PC-9 (cell line): ENCODE results near the gene MYOG. TPM values are rescaled to one million over a fixed set of nuclear protein-coding genes. Genes with fewer than 3 reads are reported as not detected.

Experiments used
- BruUV-seq: library from RNA; stranded (reverse); fragments of 400-500 nt; replicated peaks from 2 replicates; lab custom pipeline; 2021; lab: Mats Ljungman, UMichigan
- CTCF ChIA-PET: fragments of 300-600 bp; sonication (Branson Sonifier 250); formaldehyde crosslinking; loops from one replicate; lab custom pipeline; 2022; ENCODE audit warnings: antibody characterized with exemption; lab: Charles Lee
- POLR2A ChIA-PET: fragments of 300-600 bp; sonication (Branson Sonifier 250); formaldehyde crosslinking; loops from one replicate; lab custom pipeline; 2022; ENCODE audit warnings: antibody characterized with exemption; ENCODE audit not compliant: unreplicated experiment; lab: Charles Lee
- DNase-seq, 2 experiments: peaks; one replicate each; pipeline versions ENCODE4 v3.0.0 to v3.0.0-alpha.2; 2015 to 2022; ENCODE audit warnings: mixed read lengths in 1 of 2
- H2AFZ ChIP-seq: fragments of 200-600 bp; sonication (generic); 2 replicates; pipeline ENCODE4 v1.8.1; 2017; ENCODE audit warnings: antibody characterized with exemption
- H3F3A ChIP-seq: fragments of 200-600 bp; sonication (generic); 2 replicates; pipeline ENCODE4 v1.8.1; 2017; ENCODE audit warnings: antibody characterized with exemption, mild to moderate bottlenecking, low read depth; ENCODE audit not compliant: insufficient read depth
- H3K27ac ChIP-seq: fragments of 200-600 bp; sonication (generic); 2 replicates; pipeline ENCODE4 v1.6.1; 2016; ENCODE audit warnings: mixed run types
- H3K27me3 ChIP-seq: fragments of 200-600 bp; sonication (generic); 2 replicates; pipeline ENCODE4 v1.6.1; 2016; ENCODE audit warnings: low read depth, mixed run types; ENCODE audit not compliant: insufficient read depth
- H3K36me3 ChIP-seq: fragments of 200-600 bp; sonication (generic); 2 replicates; pipeline ENCODE4 v1.6.1; 2016; ENCODE audit warnings: low read depth, mixed run types
- H3K4me1 ChIP-seq: fragments of 200-600 bp; sonication (generic); replicated peaks from 2 replicates; pipeline ENCODE4 v1.6.1; 2016; ENCODE audit warnings: mixed run types; ENCODE audit not compliant: insufficient read depth
- H3K4me2 ChIP-seq: fragments of 200-600 bp; sonication (generic); 2 replicates; pipeline ENCODE4 v1.6.1; 2017; ENCODE audit warnings: mixed run types
- H3K4me3 ChIP-seq: fragments of 200-600 bp; sonication (generic); 2 replicates; pipeline ENCODE4 v1.6.1; 2016; ENCODE audit warnings: mixed run types
- H3K79me2 ChIP-seq: fragments of 200-600 bp; sonication (generic); 2 replicates; pipeline ENCODE4 v1.6.1; 2017; ENCODE audit warnings: low read depth, mixed run types
- H3K9me2 ChIP-seq: fragments of 200-600 bp; sonication (generic); 2 replicates; pipeline ENCODE4 v1.8.1; 2017; ENCODE audit warnings: mild to moderate bottlenecking; ENCODE audit not compliant: insufficient read depth
- H3K9me3 ChIP-seq: fragments of 200-600 bp; sonication (generic); 2 replicates; pipeline ENCODE4 v1.8.1; 2016; ENCODE audit warnings: low read depth; ENCODE audit not compliant: insufficient read depth
- H4K20me1 ChIP-seq: fragments of 200-600 bp; sonication (generic); 2 replicates; pipeline ENCODE4 v1.8.1; 2017; ENCODE audit not compliant: insufficient read depth
- CTCF ChIP-seq: fragments of 200-600 bp; sonication (generic); conservative IDR thresholded peaks from 2 replicates; pipeline ENCODE4 v1.6.1; 2017; ENCODE audit warnings: mixed run types, antibody characterized with exemption, mild to moderate bottlenecking, moderate library complexity
- EZH2 ChIP-seq: fragments of 200-600 bp; sonication (generic); IDR thresholded peaks from 2 replicates; pipeline ENCODE4 v1.8.0; 2017; ENCODE audit warnings: antibody characterized with exemption, low read depth
- intact Hi-C: fragments of 100-400 bp; cut with micrococcal nuclease; formaldehyde crosslinking; loops from one replicate; pipeline ENCODE4 v1.10.0; 2022; ENCODE audit not compliant: unreplicated experiment
- total RNA-seq: library from RNA; stranded (reverse); gene quantifications from 2 replicates; pipeline ENCODE4 v1.2.3, GENCODE V29; 2021

MYOG gene
- total RNA-seq, 1 experiment from 2014 or later: not detected

GRCh38 chr1:203124546-203125317 lies 38.9 kb upstream of the MYOG start:
- no peaks in the 10 kb centered on the region for H4K20me1 ChIP-seq
- CTCF ChIA-PET: interaction anchor here (1.0 to 1.1 kb wide), 2 partner anchors 9 to 48 kb away, joined by 3 read pairs; no protein-coding TSS in a partner anchor
- H3K4me1 ChIP-seq: peaks cover 32% of the 10 kb centered on the region
- H3K27me3 ChIP-seq: no peaks in the 10 kb centered on the region
- no peaks in the 10 kb centered on the region for H3K79me2 ChIP-seq
- POLR2A ChIA-PET: interaction anchor here (0.5 kb wide), 1 partner anchor 906 kb away, joined by 4 read pairs; no protein-coding TSS in a partner anchor
- no peaks in the 10 kb centered on the region for H3K9me3 ChIP-seq
- peaks cover 12% of the 10 kb centered on the region for H3F3A ChIP-seq
- no peak overlapping the region for H3K4me3 ChIP-seq
- no peak overlapping the region; the same call in 1 of the 2 replicates for H3K4me2 ChIP-seq
- H2AFZ ChIP-seq: no peak overlapping the region
- DNase-seq: no peak
- no peak for TF ChIP-seq CTCF
- no peak for TF ChIP-seq EZH2
- H3K27ac ChIP-seq: no peak overlapping the region
- no peaks in the 10 kb centered on the region for H3K36me3 ChIP-seq
- intact Hi-C loops: no loop called here
- no TSS peak for BruUV-seq
- H3K9me2 ChIP-seq: no peaks in the 10 kb centered on the region

GRCh38 chr1:203124011-203124410 lies 38.2 kb upstream of the MYOG start:
- intact Hi-C loops: no loop called here
- H3K9me3 ChIP-seq: no peaks in the 10 kb centered on the region
- no peak overlapping the region for H3K4me2 ChIP-seq
- DNase-seq: no peak
- TF ChIP-seq CTCF (no peak), EZH2 (no peak)
- POLR2A ChIA-PET: no interaction called here
- no peak overlapping the region for H3K27ac ChIP-seq
- H3K4me1 ChIP-seq: peaks cover 25% of the 10 kb centered on the region
- H3K4me3 ChIP-seq: no peak overlapping the region
- BruUV-seq: no TSS peak
- CTCF ChIA-PET: interaction anchor here (0.5 to 0.9 kb wide), 2 partner anchors 142 to 145 kb away, joined by 3 to 6 read pairs; no protein-coding TSS in a partner anchor
- H3K79me2 ChIP-seq: no peaks in the 10 kb centered on the region
- no peak overlapping the region for H2AFZ ChIP-seq
- H3F3A ChIP-seq: peaks cover 5% of the 10 kb centered on the region
- no peaks in the 10 kb centered on the region for H3K36me3 ChIP-seq
- H3K9me2 ChIP-seq: no peaks in the 10 kb centered on the region
- H3K27me3 ChIP-seq: no peaks in the 10 kb centered on the region
- no peaks in the 10 kb centered on the region for H4K20me1 ChIP-seq

- no peaks in the 10 kb centered on the region for H3K36me3 ChIP-seq
- no peaks in the 10 kb centered on the region for H3K27me3 ChIP-seq
- ChIA-PET POLR2A (no interaction called here), CTCF (no interaction called here)
- no peaks in the 10 kb centered on the region for H3F3A ChIP-seq
- H4K20me1 ChIP-seq: no peaks in the 10 kb centered on the region
- H3K4me2 ChIP-seq: no peak overlapping the region
- H3K9me2 ChIP-seq: no peaks in the 10 kb centered on the region
- H3K4me3 ChIP-seq: no peak overlapping the region
- no peaks in the 10 kb centered on the region for H3K9me3 ChIP-seq
- TF ChIP-seq EZH2 (no peak), CTCF (no peak)
- no peak for DNase-seq
- intact Hi-C loops: no loop called here
- no TSS peak for BruUV-seq
- no peak overlapping the region for H3K27ac ChIP-seq
- no peaks in the 10 kb centered on the region for H3K79me2 ChIP-seq
- peaks cover 14% of the 10 kb centered on the region for H3K4me1 ChIP-seq
- H2AFZ ChIP-seq: no peak overlapping the region
These were observed 36.3 kb upstream of the MYOG start for GRCh38 chr1:203122159-203122558.
